ENCODE measurements around the gene RBL1. TPM values are rescaled to one million over a fixed set of nuclear protein-coding genes. Genes with fewer than 3 reads are reported as not detected.

RBL1 gene
- total and polyA plus RNA-seq, 10 of the 15 experiments (the other 5 are each of a cell fraction or from before 2014, with no cell fraction given), result 4.5 to 51.1 (median 24.9) TPM

- ATAC-seq (no peak), DNase-seq (ENCODE audit: low read depth, low spot score) (no peak), FAIRE-seq (no peak)
- H3K9me3 ChIP-seq (replicated peaks; ENCODE audit: control insufficient read depth, insufficient read depth, low read length), result no peaks in the 10 kb centered on the region
- no peak overlapping the region for H3K27ac ChIP-seq (ENCODE audit: control insufficient read depth, insufficient read depth)
- no peaks in the 10 kb centered on the region for H3K27me3 ChIP-seq (replicated peaks in 1 of 2; ENCODE audit: control insufficient read depth in 2 of 2, insufficient read depth in 2 of 2, low read length in 1 of 2)
- CTCF ChIA-PET, result no interaction called here
- RAD21 ChIA-PET (ENCODE audit: unreplicated experiment), result no interaction called here
- no peaks in the 10 kb centered on the region for H3K79me2 ChIP-seq (ENCODE audit: control insufficient read depth, insufficient read depth, low read length)
- no peaks in the 10 kb centered on the region for H3K4me1 ChIP-seq (ENCODE audit: control insufficient read depth, insufficient read depth, low read length)
- POLR2A ChIA-PET, result no interaction called here
- H3K9ac ChIP-seq (ENCODE audit: control insufficient read depth, insufficient read depth, low read length), result no peak overlapping the region
- H4K20me1 ChIP-seq (ENCODE audit: control insufficient read depth, insufficient read depth), result no peaks in the 10 kb centered on the region
- in situ Hi-C loops (cut with MboI) (no loop called here), intact Hi-C loops (cut with micrococcal nuclease; ENCODE audit: unreplicated experiment) (no loop called here)
- SMC1A ChIA-PET (ENCODE audit: uncharacterized antibody, unreplicated experiment), result no interaction called here
- H3K36me3 ChIP-seq (ENCODE audit: control insufficient read depth in 2 of 2, insufficient read depth in 2 of 2, low read length in 1 of 2), result no peaks in the 10 kb centered on the region
- WGBS (ENCODE audit: insufficient coverage, insufficient replicate concordance, low lambda C conversion rate, missing lambda C conversion rate), result 53% methylated on average over 4 of the region's 4 CpGs
- no peak overlapping the region for H2AFZ ChIP-seq (ENCODE audit: control insufficient read depth, low read depth, low read length)
- no TSS peak for BruUV-seq (replicated peaks)
- H3K4me2 ChIP-seq (ENCODE audit: control insufficient read depth, insufficient read depth), result no peak overlapping the region
- H3K4me3 ChIP-seq, result no peak overlapping the region
- TF ChIP-seq SIX5 (IDR thresholded peaks at IDR 0.05; ENCODE audit: low read depth, low read length, severe bottlenecking), result no peak
- TF ChIP-seq EGR1 (IDR thresholded peaks at IDR 0.05; ENCODE audit: borderline replicate concordance in 1 of 2, low read depth in 2 of 2, low read length in 2 of 2), result no peak
- no peak for TF ChIP-seq E2F4 (IDR thresholded peaks at IDR 0.05; ENCODE audit: low read depth, low read length)
- TF ChIP-seq ATF2 (IDR thresholded peaks at IDR 0.05; ENCODE audit: low read length), result no peak
- no peak for TF ChIP-seq LARP7 (IDR thresholded peaks at IDR 0.05)
- TF ChIP-seq SRF (IDR thresholded peaks at IDR 0.05; ENCODE audit: low read depth in 2 of 2, low read length in 2 of 2), result no peak
- no peak for TF ChIP-seq E2F8 (IDR thresholded peaks at IDR 0.05; ENCODE audit: low read depth, partially characterized antibody)
- TF ChIP-seq NKRF (conservative IDR thresholded peaks at IDR 0.05), result no peak
- no peak for TF ChIP-seq BRCA1 (IDR thresholded peaks at IDR 0.05; ENCODE audit: low read depth, low read length)
- TF ChIP-seq ZNF592 (IDR thresholded peaks at IDR 0.05), result no peak
- TF ChIP-seq HDGF (IDR thresholded peaks at IDR 0.05), result no peak
- TF ChIP-seq ZSCAN29 (IDR thresholded peaks at IDR 0.05), result no peak
- TF ChIP-seq ZNF274 (IDR thresholded peaks at IDR 0.05; ENCODE audit: insufficient read depth, insufficient read length), result no peak
Observed at GRCh38 chr20:37120497-37120896, 24.7 kb upstream of the RBL1 start.
